ENCODE measurements around the gene ICE2. TPM values are rescaled to one million over a fixed set of nuclear protein-coding genes. Genes with fewer than 3 reads are reported as not detected.

The ICE2 gene
- polyA plus RNA-seq, 1 of the 3 experiments (the other 2 are of a cell fraction) = 19.0 TPM

DNA sequence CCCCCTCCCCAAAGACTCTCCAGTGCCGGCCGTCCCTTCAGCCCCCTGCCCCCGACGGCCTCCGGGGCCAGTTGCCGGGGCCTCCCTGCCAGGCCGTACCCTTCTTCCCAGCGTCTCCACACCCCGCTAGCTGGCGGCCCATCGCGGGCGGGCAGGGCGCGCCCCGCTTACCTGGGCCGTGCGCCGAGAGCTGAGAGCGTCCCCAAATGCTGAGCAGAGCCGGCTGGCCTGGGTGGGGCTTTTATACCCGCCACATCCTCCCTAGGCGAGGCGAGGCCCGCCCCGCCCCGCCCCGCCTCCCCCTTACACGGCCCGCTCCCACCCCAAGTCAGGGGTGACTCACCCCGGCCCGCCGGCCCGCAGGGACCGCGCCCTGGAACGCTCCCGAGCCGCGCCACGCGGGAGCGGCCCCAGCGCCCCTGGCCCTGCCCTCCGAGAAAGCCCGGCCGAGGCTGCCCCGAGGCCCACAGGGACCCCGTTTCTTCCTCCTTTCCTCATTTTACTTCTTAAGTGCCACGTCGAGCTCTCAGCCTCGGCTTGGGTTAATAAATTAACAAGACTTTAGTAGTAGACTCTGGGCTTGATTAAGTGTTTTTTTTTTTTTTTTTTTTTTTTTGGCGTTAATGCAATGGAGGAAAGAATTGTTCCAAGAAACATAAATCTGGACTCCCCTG lies 81.0 kb downstream of the ICE2 start, which contains the start of gene ANXA2 (continued):
- TF ChIP-seq, protein P1, sequence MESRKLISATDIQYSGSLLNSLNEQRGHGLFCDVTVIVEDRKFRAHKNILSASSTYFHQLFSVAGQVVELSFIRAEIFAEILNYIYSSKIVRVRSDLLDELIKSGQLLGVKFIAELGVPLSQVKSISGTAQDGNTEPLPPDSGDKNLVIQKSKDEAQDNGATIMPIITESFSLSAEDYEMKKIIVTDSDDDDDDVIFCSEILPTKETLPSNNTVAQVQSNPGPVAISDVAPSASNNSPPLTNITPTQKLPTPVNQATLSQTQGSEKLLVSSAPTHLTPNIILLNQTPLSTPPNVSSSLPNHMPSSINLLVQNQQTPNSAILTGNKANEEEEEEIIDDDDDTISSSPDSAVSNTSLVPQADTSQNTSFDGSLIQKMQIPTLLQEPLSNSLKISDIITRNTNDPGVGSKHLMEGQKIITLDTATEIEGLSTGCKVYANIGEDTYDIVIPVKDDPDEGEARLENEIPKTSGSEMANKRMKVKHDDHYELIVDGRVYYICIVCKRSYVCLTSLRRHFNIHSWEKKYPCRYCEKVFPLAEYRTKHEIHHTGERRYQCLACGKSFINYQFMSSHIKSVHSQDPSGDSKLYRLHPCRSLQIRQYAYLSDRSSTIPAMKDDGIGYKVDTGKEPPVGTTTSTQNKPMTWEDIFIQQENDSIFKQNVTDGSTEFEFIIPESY (IDR thresholded peaks at IDR 0.05; ENCODE audit: borderline replicate concordance, low read depth) = no peak
- peak; percentile 43 for TF ChIP-seq JUND (IDR thresholded peaks at IDR 0.05)
- peak; percentile 86; the same call in 1 of the 2 replicates for TF ChIP-seq TAF1 (IDR thresholded peaks at IDR 0.05; ENCODE audit: borderline replicate concordance, low read depth, low read length)
- 0 out of 2 replicates have a peak, but pooled peaks have one; percentile 0 for TF ChIP-seq TCF12 (IDR thresholded peaks at IDR 0.05)
- TF ChIP-seq, protein P2, sequence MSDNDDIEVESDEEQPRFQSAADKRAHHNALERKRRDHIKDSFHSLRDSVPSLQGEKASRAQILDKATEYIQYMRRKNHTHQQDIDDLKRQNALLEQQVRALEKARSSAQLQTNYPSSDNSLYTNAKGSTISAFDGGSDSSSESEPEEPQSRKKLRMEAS (IDR thresholded peaks at IDR 0.05; ENCODE audit: low read depth) = peak; percentile 51; the same call in 1 of the 2 replicates
- TF ChIP-seq MEF2A (IDR thresholded peaks at IDR 0.05; ENCODE audit: borderline replicate concordance, low read depth) = no peak
- TF ChIP-seq, protein P3, sequence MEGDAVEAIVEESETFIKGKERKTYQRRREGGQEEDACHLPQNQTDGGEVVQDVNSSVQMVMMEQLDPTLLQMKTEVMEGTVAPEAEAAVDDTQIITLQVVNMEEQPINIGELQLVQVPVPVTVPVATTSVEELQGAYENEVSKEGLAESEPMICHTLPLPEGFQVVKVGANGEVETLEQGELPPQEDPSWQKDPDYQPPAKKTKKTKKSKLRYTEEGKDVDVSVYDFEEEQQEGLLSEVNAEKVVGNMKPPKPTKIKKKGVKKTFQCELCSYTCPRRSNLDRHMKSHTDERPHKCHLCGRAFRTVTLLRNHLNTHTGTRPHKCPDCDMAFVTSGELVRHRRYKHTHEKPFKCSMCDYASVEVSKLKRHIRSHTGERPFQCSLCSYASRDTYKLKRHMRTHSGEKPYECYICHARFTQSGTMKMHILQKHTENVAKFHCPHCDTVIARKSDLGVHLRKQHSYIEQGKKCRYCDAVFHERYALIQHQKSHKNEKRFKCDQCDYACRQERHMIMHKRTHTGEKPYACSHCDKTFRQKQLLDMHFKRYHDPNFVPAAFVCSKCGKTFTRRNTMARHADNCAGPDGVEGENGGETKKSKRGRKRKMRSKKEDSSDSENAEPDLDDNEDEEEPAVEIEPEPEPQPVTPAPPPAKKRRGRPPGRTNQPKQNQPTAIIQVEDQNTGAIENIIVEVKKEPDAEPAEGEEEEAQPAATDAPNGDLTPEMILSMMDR (IDR thresholded peaks at IDR 0.05) = no peak
- TF ChIP-seq, protein P4, sequence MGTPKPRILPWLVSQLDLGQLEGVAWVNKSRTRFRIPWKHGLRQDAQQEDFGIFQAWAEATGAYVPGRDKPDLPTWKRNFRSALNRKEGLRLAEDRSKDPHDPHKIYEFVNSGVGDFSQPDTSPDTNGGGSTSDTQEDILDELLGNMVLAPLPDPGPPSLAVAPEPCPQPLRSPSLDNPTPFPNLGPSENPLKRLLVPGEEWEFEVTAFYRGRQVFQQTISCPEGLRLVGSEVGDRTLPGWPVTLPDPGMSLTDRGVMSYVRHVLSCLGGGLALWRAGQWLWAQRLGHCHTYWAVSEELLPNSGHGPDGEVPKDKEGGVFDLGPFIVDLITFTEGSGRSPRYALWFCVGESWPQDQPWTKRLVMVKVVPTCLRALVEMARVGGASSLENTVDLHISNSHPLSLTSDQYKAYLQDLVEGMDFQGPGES (IDR thresholded peaks at IDR 0.05; ENCODE audit: low read depth, low read length) = no peak
- TF ChIP-seq SMC3 (IDR thresholded peaks at IDR 0.05; ENCODE audit: low read depth, low read length) = no peak
- peak; percentile 31; the same call in 1 of the 2 replicates for TF ChIP-seq RXRA (IDR thresholded peaks at IDR 0.05; ENCODE audit: borderline replicate concordance, low read depth)
- TF ChIP-seq FOSL2 (IDR thresholded peaks at IDR 0.05; ENCODE audit: borderline replicate concordance, low read depth) = peak; percentile 62; the same call in 1 of the 2 replicates
- 0 out of 2 replicates have a peak, but pooled peaks have one; percentile 8 for TF ChIP-seq TEAD4 (IDR thresholded peaks at IDR 0.05; ENCODE audit: borderline replicate concordance, insufficient read depth)

DNA sequence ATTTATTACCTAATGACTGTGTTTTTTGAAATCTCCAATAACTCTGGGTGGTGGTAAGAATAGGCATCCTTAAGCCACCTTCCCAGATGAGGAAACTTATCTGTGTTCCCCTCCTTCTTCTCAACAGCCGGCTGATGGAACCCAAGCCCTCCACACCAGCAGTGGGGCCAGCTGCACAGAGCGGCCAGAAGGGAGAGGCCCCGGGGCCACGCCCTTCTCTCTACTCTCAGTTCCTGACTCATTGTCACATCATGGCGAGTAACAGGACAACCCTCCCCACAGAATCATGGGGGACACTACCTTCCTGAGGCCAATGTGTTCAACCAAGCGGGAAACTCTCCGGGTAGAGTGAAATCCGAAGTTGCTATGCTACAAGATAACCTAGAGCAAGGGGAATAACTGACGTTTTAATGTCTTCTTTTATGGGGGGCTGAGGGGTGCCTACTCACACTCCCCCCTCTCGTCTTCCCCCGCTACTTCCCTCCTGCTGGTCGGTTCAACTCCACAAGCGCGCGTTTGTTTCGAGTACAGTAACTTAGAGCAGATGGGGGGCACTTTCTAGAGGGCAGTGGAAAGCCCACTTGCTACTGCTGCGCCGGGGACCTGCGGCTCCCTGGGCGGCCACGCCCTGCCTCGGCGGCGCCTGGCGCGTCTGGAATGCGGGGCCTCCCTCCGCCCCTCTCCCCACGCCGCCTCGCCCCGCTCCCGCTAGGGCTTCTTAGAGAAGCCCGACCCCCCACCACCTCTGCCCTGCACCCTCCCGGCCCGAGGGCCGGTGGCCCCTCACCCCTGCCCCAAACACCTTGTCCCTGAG lies 81.8 kb downstream of the ICE2 start:
- peak overlapping the region; percentile 62 to 95 for H3K4me3 ChIP-seq (ENCODE audit: low read depth in 2 of 2, low read length in 1 of 2)
- H3K9me3 ChIP-seq = no peaks in the 10 kb centered on the region
- peaks cover 12 to 39% of the 10 kb centered on the region in 2 experiments for H3K36me3 ChIP-seq (replicated peaks in 1 of 2; ENCODE audit: control insufficient read depth in 1 of 2, insufficient read depth in 2 of 2, low read length in 1 of 2)
- H2AFZ ChIP-seq (ENCODE audit: low read depth) = no peak overlapping the region
- H4K20me1 ChIP-seq (ENCODE audit: insufficient read depth) = peaks cover 49% of the 10 kb centered on the region
- no peaks in the 10 kb centered on the region for H3K27me3 ChIP-seq (ENCODE audit: insufficient read depth)
- H3K79me2 ChIP-seq (ENCODE audit: insufficient read depth) = peaks cover 72% of the 10 kb centered on the region
- peak; percentile 70 for DNase-seq
- peak overlapping the region; percentile 95 for H3K4me2 ChIP-seq
- no peaks in the 10 kb centered on the region for H3K9me2 ChIP-seq
- peak overlapping the region; percentile 99 for H3K9ac ChIP-seq
- H3K27ac ChIP-seq (ENCODE audit: low read depth in 2 of 2, low read length in 1 of 2) = peak overlapping the region; percentile 76 to 99; a peak in 3 of 4 replicates
- WGBS (ENCODE audit: low lambda C conversion rate) = 11% methylated on average over 16 of the region's 37 CpGs
- POLR2A ChIA-PET = interaction anchor here (1.0 kb wide), 1 partner anchor 9 kb away, joined by 3 read pairs; no protein-coding TSS in a partner anchor
- peaks cover 66% of the 10 kb centered on the region for H3F3A ChIP-seq (replicated peaks; ENCODE audit: insufficient read depth)
- CTCF ChIA-PET = interaction anchor here (1.3 kb wide), 1 partner anchor 38 kb away, joined by 4 read pairs; no protein-coding TSS in a partner anchor
- peaks cover 11 to 55% of the 10 kb centered on the region in 2 experiments for H3K4me1 ChIP-seq (ENCODE audit: control insufficient read depth in 1 of 2, insufficient read depth in 2 of 2, low read depth in 1 of 2, low read length in 1 of 2)
- TF ChIP-seq, protein P1 (IDR thresholded peaks at IDR 0.05; ENCODE audit: borderline replicate concordance, low read depth) = no peak
- TF ChIP-seq RCOR1 (IDR thresholded peaks at IDR 0.05; ENCODE audit: low read length) = no peak
- peak; percentile 47; the same call in 1 of the 2 replicates for TF ChIP-seq FOSL2 (IDR thresholded peaks at IDR 0.05; ENCODE audit: borderline replicate concordance, low read depth)
- peak; percentile 34; the same call in 1 of the 2 replicates for TF ChIP-seq TAF1 (IDR thresholded peaks at IDR 0.05; ENCODE audit: borderline replicate concordance, low read depth, low read length)
- TF ChIP-seq JUND (IDR thresholded peaks at IDR 0.05) = no peak
- TF ChIP-seq YY1 (IDR thresholded peaks at IDR 0.05; ENCODE audit: low read depth) = peak; percentile 60; the same call in 1 of the 2 replicates
- no peak for TF ChIP-seq NFIC (IDR thresholded peaks at IDR 0.05; ENCODE audit: borderline replicate concordance)
- TF ChIP-seq RAD21 (IDR thresholded peaks at IDR 0.05; ENCODE audit: low read length) = no peak
- TF ChIP-seq EP300 (IDR thresholded peaks at IDR 0.05; ENCODE audit: borderline replicate concordance in 1 of 2, low read depth in 1 of 2, low read length in 1 of 2) = 0 out of 4 replicates have a peak, but pooled peaks of 1 of the 2 experiments have one; percentile 27
